HFF-Myc (cell line): ENCODE data around the gene TYROBP.
A peak's percentile ranks its signal among the peaks of the same experiment; 100 is the strongest.
"Not testable (repeated sequence)": the region's sequence is repeated elsewhere in the genome, so short reads cannot be mapped to it uniquely, and the experiment has no call there.

Experiments
- DNase-seq: peaks from one replicate; pipeline ENCODE4 v3.0.0-alpha.2; 2011; ENCODE audit warnings: low read depth; ENCODE audit errors: extremely low read depth
- H3K4me3 ChIP-seq: replicated peaks from 2 replicates; pipeline ENCODE4 v1.5.1; 2011; ENCODE audit warnings: low read depth, mild to moderate bottlenecking, control low read depth, low read length
- TF ChIP-seq, protein P1 (sequence below): IDR thresholded peaks from 2 replicates; pipeline ENCODE4 v1.5.1; 2012; ENCODE audit warnings: mild to moderate bottlenecking, low read depth, low read length, control low read depth; ENCODE audit errors: missing control alignments

The TYROBP gene

DNA sequence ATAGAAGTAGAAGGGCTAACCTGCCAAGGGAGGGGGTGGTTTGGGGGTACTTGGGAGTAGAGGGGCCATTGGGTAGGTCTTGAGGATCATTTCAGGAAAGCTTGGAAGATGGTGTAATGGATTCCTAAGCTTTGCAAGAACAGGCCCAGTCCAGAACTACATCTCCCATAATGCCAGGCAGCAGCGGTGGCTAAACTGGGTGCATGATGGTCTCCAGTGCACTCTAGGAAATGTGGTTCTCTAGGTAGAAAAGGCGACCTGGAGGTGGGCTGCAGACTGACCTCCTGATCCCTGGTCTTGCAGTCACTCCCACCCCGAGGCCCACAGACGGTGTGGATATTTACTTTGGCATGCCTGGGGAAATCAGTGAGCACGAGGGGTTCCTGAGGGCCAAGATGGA lies 35.9 kb downstream of the TYROBP start:
- no peak overlapping the region for H3K4me3 ChIP-seq
- TF ChIP-seq, protein P1, sequence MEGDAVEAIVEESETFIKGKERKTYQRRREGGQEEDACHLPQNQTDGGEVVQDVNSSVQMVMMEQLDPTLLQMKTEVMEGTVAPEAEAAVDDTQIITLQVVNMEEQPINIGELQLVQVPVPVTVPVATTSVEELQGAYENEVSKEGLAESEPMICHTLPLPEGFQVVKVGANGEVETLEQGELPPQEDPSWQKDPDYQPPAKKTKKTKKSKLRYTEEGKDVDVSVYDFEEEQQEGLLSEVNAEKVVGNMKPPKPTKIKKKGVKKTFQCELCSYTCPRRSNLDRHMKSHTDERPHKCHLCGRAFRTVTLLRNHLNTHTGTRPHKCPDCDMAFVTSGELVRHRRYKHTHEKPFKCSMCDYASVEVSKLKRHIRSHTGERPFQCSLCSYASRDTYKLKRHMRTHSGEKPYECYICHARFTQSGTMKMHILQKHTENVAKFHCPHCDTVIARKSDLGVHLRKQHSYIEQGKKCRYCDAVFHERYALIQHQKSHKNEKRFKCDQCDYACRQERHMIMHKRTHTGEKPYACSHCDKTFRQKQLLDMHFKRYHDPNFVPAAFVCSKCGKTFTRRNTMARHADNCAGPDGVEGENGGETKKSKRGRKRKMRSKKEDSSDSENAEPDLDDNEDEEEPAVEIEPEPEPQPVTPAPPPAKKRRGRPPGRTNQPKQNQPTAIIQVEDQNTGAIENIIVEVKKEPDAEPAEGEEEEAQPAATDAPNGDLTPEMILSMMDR: no peak
- DNase-seq: no peak

DNA sequence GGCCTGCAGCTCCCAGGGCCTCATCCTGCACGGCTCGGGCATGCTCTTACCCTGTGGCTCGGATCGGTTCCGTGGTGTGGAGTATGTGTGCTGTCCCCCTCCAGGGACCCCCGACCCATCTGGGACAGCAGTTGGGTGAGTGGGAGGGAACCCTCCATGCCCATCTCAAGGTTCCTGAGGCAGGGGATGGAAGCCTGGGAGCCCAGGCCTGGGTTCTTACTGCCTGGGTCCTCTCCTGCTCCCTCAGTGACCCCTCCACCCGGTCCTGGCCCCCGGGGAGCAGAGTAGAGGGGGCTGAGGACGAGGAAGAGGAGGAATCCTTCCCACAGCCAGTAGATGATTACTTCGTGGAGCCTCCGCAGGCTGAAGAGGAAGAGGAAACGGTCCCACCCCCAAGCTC lies 36.5 kb downstream of the TYROBP start:
- no peak for DNase-seq
- TF ChIP-seq, protein P1: no peak
- no peak overlapping the region for H3K4me3 ChIP-seq

- no peak for DNase-seq
- TF ChIP-seq, protein P1: no peak
- H3K4me3 ChIP-seq: no peak overlapping the region
Observed at GRCh38 chr19:35870798-35871197, 37.3 kb downstream of the TYROBP start.

DNA sequence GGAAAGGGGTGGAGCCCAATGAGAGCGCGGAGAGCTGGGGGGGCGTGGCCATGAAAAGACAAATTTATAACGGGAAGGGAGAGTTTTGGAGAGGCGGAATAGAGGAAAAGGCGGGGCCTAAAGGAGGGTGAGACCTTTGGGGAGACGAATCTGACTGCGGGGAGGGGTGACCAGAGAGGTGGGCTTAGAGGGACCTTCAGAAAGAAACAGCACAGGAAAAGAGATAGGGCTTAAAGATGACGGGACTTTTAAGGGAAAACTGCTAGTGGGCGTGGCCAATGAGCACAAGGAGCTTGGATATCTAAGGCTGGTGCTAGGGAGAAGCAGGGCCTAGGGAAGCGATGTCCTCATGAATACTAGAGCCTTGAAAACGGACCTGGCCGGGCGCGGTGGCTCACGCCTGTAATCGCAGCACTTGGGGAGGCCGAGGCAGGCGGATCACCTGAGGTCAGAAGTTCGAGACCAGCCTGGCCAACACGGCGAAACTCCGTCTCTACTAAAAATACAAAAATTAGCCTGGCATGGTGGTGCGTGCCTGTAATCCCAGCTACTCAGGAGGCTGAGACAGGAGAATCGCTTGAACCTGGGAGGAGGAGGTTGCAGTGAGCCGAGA lies 37.9 kb downstream of the TYROBP start:
- H3K4me3 ChIP-seq, DNase-seq: not testable (repeated sequence)

DNA sequence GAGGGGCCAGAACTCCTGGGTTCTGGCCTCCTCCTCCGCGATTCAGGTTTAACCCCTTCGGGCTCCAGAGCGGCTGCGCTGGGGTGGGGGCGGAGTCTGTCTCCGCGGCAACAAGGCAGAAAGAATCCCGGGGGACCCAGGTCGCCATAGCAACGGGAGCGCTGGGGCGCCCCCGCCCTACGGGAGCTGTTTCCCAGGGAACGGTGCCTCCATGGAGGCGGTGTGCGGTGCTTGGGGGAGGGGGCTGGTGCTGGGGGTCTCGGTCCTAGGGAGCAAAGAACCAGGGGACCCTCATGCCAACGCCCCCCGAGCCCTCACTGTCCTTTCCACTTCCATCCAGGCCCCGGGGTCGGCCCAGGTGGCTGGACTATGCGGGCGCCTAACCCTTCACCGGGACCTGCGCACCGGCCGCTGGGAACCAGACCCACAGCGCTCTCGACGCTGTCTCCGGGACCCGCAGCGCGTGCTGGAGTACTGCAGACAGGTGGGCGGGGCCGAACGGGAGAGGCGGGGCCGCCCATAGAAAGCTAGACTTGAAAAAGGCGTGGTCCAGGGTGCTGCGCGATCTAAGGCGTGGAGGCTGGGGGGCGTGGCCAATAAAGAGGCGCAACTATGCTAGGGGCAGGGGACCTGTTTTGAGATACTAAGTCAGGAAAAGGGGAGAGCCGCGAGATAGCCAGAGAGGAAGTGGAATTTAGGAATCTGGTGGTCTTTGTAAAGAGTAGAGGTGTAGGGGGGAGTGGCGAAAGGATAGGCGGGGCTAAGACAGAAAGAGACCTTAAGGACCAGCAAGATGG lies 38.6 kb downstream of the TYROBP start:
- DNase-seq: peak; percentile 35
- H3K4me3 ChIP-seq: 0 out of 2 replicates have a peak overlapping the region, but pooled peaks have one; percentile 4
- TF ChIP-seq, protein P1: no peak

DNA sequence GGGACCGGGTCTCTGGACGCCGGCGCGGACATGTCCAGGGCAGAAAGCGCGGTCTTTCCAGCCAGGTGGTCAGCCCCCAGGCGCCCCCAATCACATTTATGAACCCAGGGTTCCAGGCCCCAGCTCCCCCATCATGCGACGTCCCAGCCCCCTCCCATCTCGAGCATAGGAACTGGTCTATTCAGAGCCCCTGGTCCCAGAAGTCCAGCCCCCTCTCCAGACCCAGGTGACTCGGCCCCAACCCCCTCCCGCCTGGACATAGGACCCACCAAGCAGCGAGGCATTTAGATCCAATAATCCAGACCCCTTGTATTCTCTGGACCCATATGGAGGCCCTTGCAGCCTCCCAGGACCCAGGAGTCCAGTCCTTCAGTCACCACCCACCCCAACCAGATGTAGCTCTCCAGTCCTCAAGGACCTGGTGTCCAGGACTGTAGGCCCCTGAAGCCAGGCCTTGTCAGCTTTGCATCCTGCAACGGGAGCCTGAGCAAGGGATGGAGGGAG lies 39.2 kb downstream of the TYROBP start:
- no peak for DNase-seq
- TF ChIP-seq, protein P1: no peak
- peak overlapping the region; percentile 22 for H3K4me3 ChIP-seq

GRCh38 chr19:35868172-35868822 lies 39.8 kb downstream of the TYROBP start, which contains the start of gene APLP1:
Gene APLP1, plus strand, starts transcription at chr19:35868574. Its CDS starts 63 bp downstream, at chr19:35868637.
- peak within 1 kb of the TSS; percentile 22 for H3K4me3 ChIP-seq
- TF ChIP-seq, protein P1: no peak
- DNase-seq: no peak
